A172 (cell line): ENCODE data around the gene CCDC182. TPM values are rescaled to one million over a fixed set of nuclear protein-coding genes. Genes with fewer than 3 reads are reported as not detected.
A peak's percentile ranks its signal among the peaks of the same experiment; 100 is the strongest.

Experiments used
- DNase-seq: peaks from one replicate; pipeline ENCODE4 v3.0.0-alpha.2; 2015; ENCODE audit warnings: low spot score
- total RNA-seq: library from RNA; depleted of rRNA; stranded (reverse); fragments of >200 nt; shearing (Covaris generic); gene quantifications from 2 replicates; pipeline ENCODE4 v1.2.3, GENCODE V29; 2014

The CCDC182 gene
- total RNA-seq, 1 experiment from 2014 or later, result not detected

- no peak for DNase-seq
These were observed 17.4 kb downstream of the CCDC182 start for GRCh38 chr17:57727630-57728175.

GRCh38 chr17:57726838-57727237 lies 18.3 kb downstream of the CCDC182 start:
- DNase-seq, result no peak

GRCh38 chr17:57726213-57726790 lies 18.8 kb downstream of the CCDC182 start:
- DNase-seq, result no peak

- DNase-seq, result no peak
These were observed 20.4 kb downstream of the CCDC182 start for GRCh38 chr17:57724729-57725125.

- DNase-seq, result peak; percentile 13
These were observed 20.9 kb downstream of the CCDC182 start for GRCh38 chr17:57724026-57724728.

DNA sequence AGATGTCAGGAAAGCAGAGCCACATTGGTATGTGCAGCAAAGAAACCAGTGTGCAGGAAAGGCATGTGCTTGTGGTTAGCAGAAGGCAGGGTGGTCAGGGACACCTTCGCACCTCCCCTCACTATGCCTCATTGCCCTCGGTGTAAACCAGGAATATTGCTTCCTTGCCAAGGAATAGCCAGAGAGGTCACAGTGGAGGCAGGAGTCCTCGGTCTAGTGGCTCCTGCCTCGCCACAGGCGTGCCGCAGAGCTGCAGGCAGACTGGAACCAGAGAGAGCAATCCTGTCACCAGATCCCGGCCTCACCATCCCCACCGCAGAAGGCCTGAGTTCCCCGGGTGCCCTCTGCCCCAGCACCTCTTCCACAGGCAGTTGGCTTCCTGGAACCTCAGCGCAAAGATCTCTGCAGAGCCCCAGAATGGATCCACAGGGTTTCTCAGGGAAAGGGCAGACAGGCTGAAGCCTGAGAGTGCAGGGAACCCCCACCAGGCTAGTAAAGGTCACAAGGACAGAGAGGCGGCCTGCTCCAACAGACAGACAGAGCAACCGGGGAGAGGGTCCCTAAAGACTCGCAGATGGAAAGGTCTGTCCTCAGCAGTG lies 21.6 kb downstream of the CCDC182 start:
- DNase-seq, result no peak

- no peak for DNase-seq
These were observed 22.4 kb downstream of the CCDC182 start for GRCh38 chr17:57722704-57723043.

- no peak for DNase-seq
These were observed 23.0 kb downstream of the CCDC182 start for GRCh38 chr17:57721967-57722703.

DNA sequence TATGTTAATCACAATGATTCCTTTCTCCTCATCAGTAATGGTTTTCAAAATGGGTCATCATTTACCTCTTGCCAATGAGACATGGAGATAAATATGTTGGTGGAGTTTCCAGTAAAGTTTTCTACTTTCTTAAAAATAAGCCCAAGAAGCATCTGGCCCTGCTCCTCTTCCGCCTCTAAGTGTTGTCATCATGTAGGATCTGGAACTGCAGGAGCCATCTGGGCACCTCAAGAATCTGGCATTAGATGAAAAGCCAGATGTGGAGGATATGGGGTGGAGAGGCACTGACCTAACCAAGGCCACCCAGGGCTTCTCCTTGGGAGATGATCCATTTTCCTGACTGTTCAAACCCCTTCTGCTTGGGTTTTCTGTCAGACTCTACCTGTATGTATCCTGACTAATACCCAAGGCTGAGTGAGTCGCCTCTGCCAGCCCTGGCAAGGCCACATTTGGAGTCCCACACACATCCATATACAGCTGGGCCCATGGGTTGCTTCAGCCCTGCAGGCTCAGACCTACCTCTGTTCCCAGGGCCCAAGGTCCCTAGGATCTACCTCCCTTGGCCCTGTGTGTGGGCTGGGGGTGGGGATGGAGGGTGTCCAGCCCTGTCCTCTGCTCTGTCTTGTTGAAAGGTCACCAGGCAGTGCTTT lies 24.6 kb downstream of the CCDC182 start:
- no peak for DNase-seq

- DNase-seq, result no peak
These were observed 26.2 kb downstream of the CCDC182 start for GRCh38 chr17:57718878-57719277.

GRCh38 chr17:57715981-57716380 lies 29.1 kb downstream of the CCDC182 start:
- no peak for DNase-seq

- no peak for DNase-seq
These were observed 30.4 kb downstream of the CCDC182 start for GRCh38 chr17:57714665-57715180.

GRCh38 chr17:57713140-57713539 lies 32.0 kb downstream of the CCDC182 start:
- DNase-seq, result no peak

DNA sequence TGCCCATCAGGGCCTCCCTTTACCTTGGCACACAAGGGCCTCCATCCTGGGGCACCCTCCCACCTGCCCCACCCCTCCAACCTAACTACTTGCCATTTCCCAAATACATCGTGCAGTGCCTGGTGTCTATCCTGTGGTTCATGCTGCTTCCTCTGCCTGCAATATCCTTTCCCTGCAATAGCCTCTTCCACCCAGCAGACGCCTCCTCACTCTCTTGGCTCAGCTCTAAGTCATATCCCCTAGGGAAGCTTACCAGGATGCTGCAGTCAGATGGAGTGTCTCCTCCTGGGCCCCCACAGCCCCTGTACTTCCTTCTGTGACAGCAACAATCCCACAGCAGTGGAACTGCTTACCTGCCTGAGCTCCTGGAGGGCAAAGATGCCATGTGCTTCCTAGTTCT lies 36.7 kb downstream of the CCDC182 start:
- DNase-seq, result no peak

DNA sequence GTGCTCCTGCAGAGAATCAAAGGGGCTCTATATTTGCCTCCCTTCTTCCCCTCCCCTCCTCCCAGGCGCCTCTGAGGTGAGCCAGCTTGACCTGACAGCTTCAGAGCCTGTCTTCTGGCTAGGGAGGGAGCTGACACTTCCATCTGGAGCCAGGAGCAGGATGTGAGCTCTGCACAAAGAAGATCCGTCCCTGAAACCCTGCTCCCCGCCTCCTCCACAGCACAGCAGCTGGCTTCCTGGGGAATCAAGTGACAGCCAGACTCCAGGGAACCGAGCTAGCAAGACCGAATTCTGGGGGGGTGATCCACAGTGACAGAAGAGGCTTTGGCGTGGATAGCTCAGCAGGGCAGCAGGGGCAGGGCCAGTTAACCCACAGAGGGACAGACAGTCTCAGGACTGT lies 37.2 kb downstream of the CCDC182 start:
- no peak for DNase-seq

DNA sequence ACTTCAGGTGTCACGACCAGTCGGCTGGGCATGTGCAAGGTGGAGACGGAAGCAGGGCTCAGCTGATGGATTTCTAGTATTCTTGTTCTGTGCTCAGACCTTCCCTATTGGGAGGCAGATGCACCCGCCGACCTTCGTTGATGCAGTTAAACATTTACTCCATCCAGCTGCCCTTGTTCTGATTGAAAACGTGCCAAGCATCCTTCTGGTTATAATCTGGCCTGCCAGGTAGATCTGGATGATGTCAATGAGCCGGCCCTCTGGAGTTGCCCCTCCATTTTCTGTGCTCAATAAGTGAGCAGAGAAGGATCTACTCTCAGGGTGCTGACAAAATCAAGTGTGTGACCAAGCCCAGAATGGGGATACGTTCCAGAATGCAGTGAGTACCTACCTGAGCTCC lies 38.3 kb downstream of the CCDC182 start:
- no peak for DNase-seq

DNA sequence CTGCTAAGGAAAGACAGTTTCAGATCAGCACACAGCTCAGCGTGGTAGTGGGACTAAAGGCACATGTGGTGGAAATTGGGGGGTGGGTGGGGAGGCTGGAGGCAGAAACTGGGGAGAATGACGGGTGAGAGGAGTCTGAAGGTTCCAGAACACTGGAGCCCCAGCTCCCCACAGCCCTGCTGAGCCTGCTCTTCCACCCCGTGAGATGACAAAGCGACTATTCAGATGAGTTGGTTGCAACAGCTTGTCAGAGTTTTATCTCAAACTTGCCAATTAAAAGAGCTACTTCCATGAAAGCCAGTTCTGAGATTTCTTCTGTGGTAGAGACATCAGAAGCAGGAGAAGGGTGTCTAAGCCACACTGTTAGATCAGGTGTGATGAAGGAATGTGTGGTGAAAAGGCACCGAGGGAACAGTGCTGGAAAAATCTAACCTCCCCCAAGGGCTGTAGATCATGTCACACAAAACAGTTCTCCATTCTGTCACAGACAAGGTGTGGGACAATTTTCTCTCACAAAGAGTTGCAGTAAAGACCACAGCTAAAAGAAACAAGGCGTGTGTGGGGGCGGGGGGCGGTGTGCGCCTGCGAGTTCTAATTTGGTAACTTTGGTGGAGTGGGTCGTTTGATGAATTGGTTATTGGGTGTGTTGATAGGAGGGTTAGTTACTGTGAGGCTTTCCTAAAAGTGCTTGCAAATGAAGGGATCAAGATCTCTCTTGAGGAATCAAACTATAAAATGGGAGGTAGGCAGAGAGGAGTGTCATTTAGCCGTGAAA lies 39.0 kb downstream of the CCDC182 start:
- no peak for DNase-seq

DNA sequence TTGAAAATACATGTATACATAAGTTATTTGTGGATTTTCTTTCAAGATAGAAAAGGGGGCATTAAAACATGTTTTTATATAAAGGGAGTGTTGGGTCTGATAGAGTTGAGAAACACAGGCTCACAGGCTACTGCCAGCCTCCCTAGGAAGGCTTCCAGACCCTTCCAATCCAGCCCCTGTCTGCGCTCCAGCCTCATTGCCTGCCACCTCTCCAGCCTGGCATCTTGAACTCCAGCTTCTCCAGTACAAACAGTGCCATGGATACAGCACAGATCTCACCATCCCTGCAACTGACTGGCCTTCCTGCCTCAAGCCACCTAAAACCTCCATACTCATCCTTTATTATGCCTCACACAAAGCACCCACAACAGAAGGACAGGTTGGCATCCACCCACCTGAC lies 40.7 kb downstream of the CCDC182 start:
- DNase-seq, result no peak

- no peak for DNase-seq
These were observed 41.8 kb downstream of the CCDC182 start for GRCh38 chr17:57703273-57703672.

DNA sequence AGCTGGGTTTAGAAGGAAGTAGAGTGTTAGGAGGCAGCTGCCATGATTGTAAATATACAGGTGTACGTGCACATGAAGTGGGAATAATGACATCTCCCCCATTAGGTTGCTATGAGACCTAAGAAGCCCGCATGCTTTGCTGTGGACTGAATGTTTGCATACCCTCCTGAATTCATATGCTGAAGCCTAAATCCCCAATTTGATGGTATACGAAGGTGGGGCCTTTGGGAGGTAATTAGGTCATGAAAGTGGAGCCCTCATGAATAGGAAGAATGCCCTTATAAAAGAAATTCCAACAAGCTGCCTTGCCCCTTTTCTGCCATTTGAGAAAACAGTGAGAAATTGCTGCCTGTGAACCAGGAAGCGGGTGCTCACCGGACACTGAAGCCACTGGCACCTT lies 44.0 kb downstream of the CCDC182 start:
- no peak for DNase-seq

DNA sequence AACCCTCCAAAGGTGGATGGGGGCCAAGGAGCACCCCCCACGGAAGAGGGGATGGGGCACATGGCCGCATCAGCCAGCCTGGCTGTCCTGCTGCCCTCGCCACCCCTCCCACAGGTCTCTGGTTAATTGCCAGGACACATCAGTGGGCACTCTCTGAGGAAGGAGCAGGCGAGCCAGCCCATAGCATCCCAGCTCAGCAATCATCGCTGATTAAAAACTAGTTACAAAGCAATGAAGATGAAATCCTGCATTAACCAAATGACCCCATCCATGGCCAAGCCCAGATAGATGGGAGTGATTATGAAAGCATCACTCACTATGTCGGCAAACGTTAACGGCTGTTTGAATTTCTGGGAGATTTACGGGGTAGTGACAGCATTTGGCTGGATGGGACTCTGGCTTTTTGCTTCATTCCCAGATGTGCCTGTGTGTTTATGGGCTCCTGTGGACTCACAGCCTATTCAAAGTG lies 45.3 kb downstream of the CCDC182 start:
- DNase-seq, result no peak
